HEK293 (cell line): Measurements from ENCODE around the gene TIMM13.

Experiments used
- CTCF ChIP-seq: fragments of 450-650 bp; formaldehyde crosslinking; IDR thresholded peaks from 2 replicates; pipeline ENCODE4 v1.5.1; 2016; ENCODE audit warnings: missing biosample characterization, missing genetic modification characterization
- PBX3 ChIP-seq: sonication (generic); formaldehyde crosslinking; IDR thresholded peaks from 2 replicates; pipeline ENCODE4 v1.8.1; 2022; ENCODE audit warnings: mild to moderate bottlenecking, moderate library complexity, missing genetic modification reagents
- YY1 ChIP-seq: fragments of 450-650 bp; formaldehyde crosslinking; IDR thresholded peaks from 2 replicates; pipeline ENCODE4 v1.5.1; 2018; ENCODE audit warnings: missing biosample characterization, missing genetic modification characterization
- ZIC2 ChIP-seq: fragments of 450-650 bp; formaldehyde crosslinking; IDR thresholded peaks from 2 replicates; pipeline ENCODE4 v1.5.1; 2016; ENCODE audit warnings: missing biosample characterization, missing genetic modification characterization
- ZNF121 ChIP-seq: fragments of 450-650 bp; formaldehyde crosslinking; IDR thresholded peaks from 2 replicates; pipeline ENCODE4 v1.5.1; 2016; ENCODE audit warnings: missing biosample characterization, missing genetic modification characterization
- ZNF174 ChIP-seq: fragments of 450-650 bp; formaldehyde crosslinking; IDR thresholded peaks from 2 replicates; pipeline ENCODE4 v1.5.0; 2017; ENCODE audit warnings: missing biosample characterization, mild to moderate bottlenecking, missing genetic modification characterization
- ZNF184 ChIP-seq: fragments of 450-650 bp; IDR thresholded peaks from 2 replicates; pipeline ENCODE4 v1.5.1; 2018; ENCODE audit warnings: missing biosample characterization, mild to moderate bottlenecking, missing genetic modification characterization
- ZNF416 ChIP-seq: fragments of 450-650 bp; formaldehyde crosslinking; IDR thresholded peaks from 2 replicates; pipeline ENCODE4 v1.5.1; 2016; ENCODE audit warnings: missing biosample characterization, missing genetic modification characterization
- ZNF610 ChIP-seq: fragments of 450-650 bp; formaldehyde crosslinking; IDR thresholded peaks from 2 replicates; pipeline ENCODE4 v1.5.1; 2016; ENCODE audit warnings: missing biosample characterization, missing genetic modification characterization, borderline replicate concordance
- ZSCAN5A ChIP-seq: fragments of 450-650 bp; formaldehyde crosslinking; IDR thresholded peaks from 2 replicates; pipeline ENCODE4 v1.5.1; 2016; ENCODE audit warnings: missing biosample characterization, missing genetic modification characterization
- TF ChIP-seq, protein P1 (sequence below): fragments of 450-650 bp; formaldehyde crosslinking; IDR thresholded peaks from 2 replicates; pipeline ENCODE4 v1.5.1; 2016; ENCODE audit warnings: missing biosample characterization, missing genetic modification characterization

DNA sequence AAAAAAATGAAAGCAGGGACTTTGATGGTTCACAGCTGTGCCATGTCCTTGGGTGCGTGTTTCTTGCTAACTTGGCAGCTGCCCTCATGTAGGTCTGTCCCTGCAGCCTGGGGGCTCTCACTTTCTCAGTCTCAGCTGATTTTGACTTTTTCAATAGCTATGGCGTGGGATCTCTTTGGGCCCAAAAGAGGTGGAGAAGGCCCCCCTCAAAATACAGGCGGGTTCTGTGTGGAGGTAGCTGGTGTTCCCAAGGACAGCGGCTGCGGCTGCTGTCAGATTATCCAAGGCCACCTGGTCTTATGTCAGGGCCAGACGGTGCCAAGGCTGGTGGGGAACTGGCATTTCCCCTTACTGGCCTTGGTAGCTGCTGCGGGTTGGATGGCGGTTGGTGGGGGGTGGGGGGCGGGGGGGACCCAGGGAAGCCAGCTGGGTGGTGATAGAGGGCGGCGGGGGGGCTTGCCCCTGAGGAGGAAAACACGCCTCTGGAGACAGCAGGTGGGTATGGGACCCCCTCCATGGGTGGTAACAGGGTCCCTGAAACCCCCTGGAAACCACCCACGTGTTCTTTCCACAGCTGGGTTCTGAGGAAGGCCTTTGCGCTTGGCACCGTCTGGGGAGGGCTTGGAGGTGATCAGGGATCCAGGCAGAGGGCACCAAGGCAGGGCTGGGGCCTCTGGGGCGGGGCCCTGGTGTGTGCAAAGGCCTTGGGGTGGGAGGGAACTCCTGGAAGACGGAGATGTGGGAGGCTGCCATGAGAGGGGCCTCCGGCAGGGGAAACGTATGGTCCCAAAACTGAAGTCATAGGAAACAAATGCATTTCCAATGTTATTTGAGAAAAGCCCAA lies 4.1 kb downstream of the TIMM13 start:
- TF ChIP-seq, protein P1, sequence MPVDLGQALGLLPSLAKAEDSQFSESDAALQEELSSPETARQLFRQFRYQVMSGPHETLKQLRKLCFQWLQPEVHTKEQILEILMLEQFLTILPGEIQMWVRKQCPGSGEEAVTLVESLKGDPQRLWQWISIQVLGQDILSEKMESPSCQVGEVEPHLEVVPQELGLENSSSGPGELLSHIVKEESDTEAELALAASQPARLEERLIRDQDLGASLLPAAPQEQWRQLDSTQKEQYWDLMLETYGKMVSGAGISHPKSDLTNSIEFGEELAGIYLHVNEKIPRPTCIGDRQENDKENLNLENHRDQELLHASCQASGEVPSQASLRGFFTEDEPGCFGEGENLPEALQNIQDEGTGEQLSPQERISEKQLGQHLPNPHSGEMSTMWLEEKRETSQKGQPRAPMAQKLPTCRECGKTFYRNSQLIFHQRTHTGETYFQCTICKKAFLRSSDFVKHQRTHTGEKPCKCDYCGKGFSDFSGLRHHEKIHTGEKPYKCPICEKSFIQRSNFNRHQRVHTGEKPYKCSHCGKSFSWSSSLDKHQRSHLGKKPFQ (tag by site-specific recombination): no peak
- TF ChIP-seq YY1 (tag by site-specific recombination) (no peak), CTCF (tag by site-specific recombination) (no peak), PBX3 (CRISPR knock-in tag) (no peak), ZNF610 (tag by site-specific recombination) (no peak), ZNF184 (tag by site-specific recombination) (no peak), ZSCAN5A (tag by site-specific recombination) (no peak), ZNF416 (tag by site-specific recombination) (no peak), ZNF174 (no peak), ZIC2 (tag by site-specific recombination) (no peak), ZNF121 (no peak)
